Parathyroid adenoma (tissue), 2 donors: ENCODE data around the gene CCR5AS.

ENCODE experiments used
- H2AFZ ChIP-seq: fragments of 300-600 bp; sonication (generic); one replicate; pipeline ENCODE4 v1.7.0; 2017; ENCODE audit warnings: antibody characterized with exemption, mild to moderate bottlenecking
- H3K27ac ChIP-seq: fragments of 300-600 bp; sonication (generic); one replicate; pipeline ENCODE4 v1.7.0; 2017
- H3K27me3 ChIP-seq: fragments of 300-600 bp; sonication (generic); one replicate; pipeline ENCODE4 v1.7.0; 2017; ENCODE audit warnings: low read length; ENCODE audit not compliant: control insufficient read depth, insufficient read depth
- H3K36me3 ChIP-seq: fragments of 300-600 bp; sonication (generic); one replicate; pipeline ENCODE4 v1.7.0; 2017; ENCODE audit warnings: low read length; ENCODE audit not compliant: control insufficient read depth, insufficient read depth
- H3K4me1 ChIP-seq: fragments of 300-600 bp; sonication (generic); one replicate; pipeline ENCODE4 v1.7.0; 2017; ENCODE audit warnings: control low read depth
- H3K4me2 ChIP-seq: fragments of 300-600 bp; sonication (generic); one replicate; pipeline ENCODE4 v1.7.0; 2017; ENCODE audit warnings: low read length
- H3K4me3 ChIP-seq: fragments of 300-600 bp; sonication (generic); one replicate; pipeline ENCODE4 v1.7.0; 2017; ENCODE audit warnings: low read depth, low read length
- H3K79me2 ChIP-seq: fragments of 300-600 bp; sonication (generic); one replicate; pipeline ENCODE4 v1.7.0; 2017; ENCODE audit warnings: control low read depth
- H3K9ac ChIP-seq: fragments of 300-600 bp; sonication (generic); one replicate; pipeline ENCODE4 v1.7.0; 2017; ENCODE audit warnings: mild to moderate bottlenecking
- H3K9me3 ChIP-seq: fragments of 300-600 bp; sonication (generic); one replicate; pipeline ENCODE4 v1.7.0; 2017; ENCODE audit warnings: low read length; ENCODE audit not compliant: control insufficient read depth
- TF ChIP-seq, protein P1 (sequence below): fragments of 300-600 bp; sonication (generic); IDR thresholded peaks from one replicate; pipeline ENCODE4 v1.7.0; 2017; ENCODE audit warnings: antibody characterized with exemption, mild to moderate bottlenecking
- donor health status: primary hyperparathyroidism.

Gene CCR5AS

DNA sequence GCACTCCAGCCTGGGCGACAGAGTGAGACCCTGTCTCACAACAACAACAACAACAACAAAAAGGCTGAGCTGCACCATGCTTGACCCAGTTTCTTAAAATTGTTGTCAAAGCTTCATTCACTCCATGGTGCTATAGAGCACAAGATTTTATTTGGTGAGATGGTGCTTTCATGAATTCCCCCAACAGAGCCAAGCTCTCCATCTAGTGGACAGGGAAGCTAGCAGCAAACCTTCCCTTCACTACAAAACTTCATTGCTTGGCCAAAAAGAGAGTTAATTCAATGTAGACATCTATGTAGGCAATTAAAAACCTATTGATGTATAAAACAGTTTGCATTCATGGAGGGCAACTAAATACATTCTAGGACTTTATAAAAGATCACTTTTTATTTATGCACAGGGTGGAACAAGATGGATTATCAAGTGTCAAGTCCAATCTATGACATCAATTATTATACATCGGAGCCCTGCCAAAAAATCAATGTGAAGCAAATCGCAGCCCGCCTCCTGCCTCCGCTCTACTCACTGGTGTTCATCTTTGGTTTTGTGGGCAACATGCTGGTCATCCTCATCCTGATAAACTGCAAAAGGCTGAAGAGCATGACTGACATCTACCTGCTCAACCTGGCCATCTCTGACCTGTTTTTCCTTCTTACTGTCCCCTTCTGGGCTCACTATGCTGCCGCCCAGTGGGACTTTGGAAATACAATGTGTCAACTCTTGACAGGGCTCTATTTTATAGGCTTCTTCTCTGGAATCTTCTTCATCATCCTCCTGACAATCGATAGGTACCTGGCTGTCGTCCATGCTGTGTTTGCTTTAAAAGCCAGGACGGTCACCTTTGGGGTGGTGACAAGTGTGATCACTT lies 34.1 kb downstream of the CCR5AS start:
- TF ChIP-seq, protein P1, sequence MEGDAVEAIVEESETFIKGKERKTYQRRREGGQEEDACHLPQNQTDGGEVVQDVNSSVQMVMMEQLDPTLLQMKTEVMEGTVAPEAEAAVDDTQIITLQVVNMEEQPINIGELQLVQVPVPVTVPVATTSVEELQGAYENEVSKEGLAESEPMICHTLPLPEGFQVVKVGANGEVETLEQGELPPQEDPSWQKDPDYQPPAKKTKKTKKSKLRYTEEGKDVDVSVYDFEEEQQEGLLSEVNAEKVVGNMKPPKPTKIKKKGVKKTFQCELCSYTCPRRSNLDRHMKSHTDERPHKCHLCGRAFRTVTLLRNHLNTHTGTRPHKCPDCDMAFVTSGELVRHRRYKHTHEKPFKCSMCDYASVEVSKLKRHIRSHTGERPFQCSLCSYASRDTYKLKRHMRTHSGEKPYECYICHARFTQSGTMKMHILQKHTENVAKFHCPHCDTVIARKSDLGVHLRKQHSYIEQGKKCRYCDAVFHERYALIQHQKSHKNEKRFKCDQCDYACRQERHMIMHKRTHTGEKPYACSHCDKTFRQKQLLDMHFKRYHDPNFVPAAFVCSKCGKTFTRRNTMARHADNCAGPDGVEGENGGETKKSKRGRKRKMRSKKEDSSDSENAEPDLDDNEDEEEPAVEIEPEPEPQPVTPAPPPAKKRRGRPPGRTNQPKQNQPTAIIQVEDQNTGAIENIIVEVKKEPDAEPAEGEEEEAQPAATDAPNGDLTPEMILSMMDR, result no peak
- Histone ChIP-seq H3K4me3 (no peak overlapping the region), H3K36me3 (no peaks in the 10 kb centered on the region), H3K9ac (no peak overlapping the region), H3K9me3 (no peaks in the 10 kb centered on the region), H3K27me3 (no peaks in the 10 kb centered on the region), H3K4me1 (no peaks in the 10 kb centered on the region), H3K27ac (no peak overlapping the region), H2AFZ (no peak overlapping the region), H3K4me2 (no peak overlapping the region), H3K79me2 (no peaks in the 10 kb centered on the region)

DNA sequence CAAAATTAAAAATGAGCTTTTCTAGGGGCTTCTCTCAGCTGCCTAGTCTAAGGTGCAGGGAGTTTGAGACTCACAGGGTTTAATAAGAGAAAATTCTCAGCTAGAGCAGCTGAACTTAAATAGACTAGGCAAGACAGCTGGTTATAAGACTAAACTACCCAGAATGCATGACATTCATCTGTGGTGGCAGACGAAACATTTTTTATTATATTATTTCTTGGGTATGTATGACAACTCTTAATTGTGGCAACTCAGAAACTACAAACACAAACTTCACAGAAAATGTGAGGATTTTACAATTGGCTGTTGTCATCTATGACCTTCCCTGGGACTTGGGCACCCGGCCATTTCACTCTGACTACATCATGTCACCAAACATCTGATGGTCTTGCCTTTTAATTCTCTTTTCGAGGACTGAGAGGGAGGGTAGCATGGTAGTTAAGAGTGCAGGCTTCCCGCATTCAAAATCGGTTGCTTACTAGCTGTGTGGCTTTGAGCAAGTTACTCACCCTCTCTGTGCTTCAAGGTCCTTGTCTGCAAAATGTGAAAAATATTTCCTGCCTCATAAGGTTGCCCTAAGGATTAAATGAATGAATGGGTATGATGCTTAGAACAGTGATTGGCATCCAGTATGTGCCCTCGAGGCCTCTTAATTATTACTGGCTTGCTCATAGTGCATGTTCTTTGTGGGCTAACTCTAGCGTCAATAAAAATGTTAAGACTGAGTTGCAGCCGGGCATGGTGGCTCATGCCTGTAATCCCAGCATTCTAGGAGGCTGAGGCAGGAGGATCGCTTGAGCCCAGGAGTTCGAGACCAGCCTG lies 35.1 kb downstream of the CCR5AS start:
- H2AFZ ChIP-seq, result no peak overlapping the region
- H3K4me3 ChIP-seq, result no peak overlapping the region
- H3K79me2 ChIP-seq, result no peaks in the 10 kb centered on the region
- no peaks in the 10 kb centered on the region for H3K36me3 ChIP-seq
- H3K27ac ChIP-seq, result no peak overlapping the region
- H3K4me1 ChIP-seq, result no peaks in the 10 kb centered on the region
- no peak overlapping the region for H3K9ac ChIP-seq
- no peak overlapping the region for H3K4me2 ChIP-seq
- H3K9me3 ChIP-seq, result no peaks in the 10 kb centered on the region
- H3K27me3 ChIP-seq, result no peaks in the 10 kb centered on the region
- TF ChIP-seq, protein P1, result no peak

DNA sequence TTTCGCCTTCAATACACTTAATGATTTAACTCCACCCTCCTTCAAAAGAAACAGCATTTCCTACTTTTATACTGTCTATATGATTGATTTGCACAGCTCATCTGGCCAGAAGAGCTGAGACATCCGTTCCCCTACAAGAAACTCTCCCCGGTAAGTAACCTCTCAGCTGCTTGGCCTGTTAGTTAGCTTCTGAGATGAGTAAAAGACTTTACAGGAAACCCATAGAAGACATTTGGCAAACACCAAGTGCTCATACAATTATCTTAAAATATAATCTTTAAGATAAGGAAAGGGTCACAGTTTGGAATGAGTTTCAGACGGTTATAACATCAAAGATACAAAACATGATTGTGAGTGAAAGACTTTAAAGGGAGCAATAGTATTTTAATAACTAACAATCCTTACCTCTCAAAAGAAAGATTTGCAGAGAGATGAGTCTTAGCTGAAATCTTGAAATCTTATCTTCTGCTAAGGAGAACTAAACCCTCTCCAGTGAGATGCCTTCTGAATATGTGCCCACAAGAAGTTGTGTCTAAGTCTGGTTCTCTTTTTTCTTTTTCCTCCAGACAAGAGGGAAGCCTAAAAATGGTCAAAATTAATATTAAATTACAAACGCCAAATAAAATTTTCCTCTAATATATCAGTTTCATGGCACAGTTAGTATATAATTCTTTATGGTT lies 35.9 kb downstream of the CCR5AS start, which contains the start of gene CCR5:
CCR5 (plus strand) TSS at position 108 of the 680 bp plus-strand sequence. CDS start 1,957 bp downstream, outside the sequence.
- H3K27ac ChIP-seq, result no peak within 1 kb of the TSS
- no peaks in the 10 kb centered on the region for H3K79me2 ChIP-seq
- no peaks in the 10 kb centered on the region for H3K36me3 ChIP-seq
- no peaks in the 10 kb centered on the region for H3K27me3 ChIP-seq
- H3K9me3 ChIP-seq, result no peaks in the 10 kb centered on the region
- TF ChIP-seq, protein P1, result no peak
- no peak within 1 kb of the TSS for H3K4me2 ChIP-seq
- H2AFZ ChIP-seq, result no peak within 1 kb of the TSS
- H3K9ac ChIP-seq, result no peak within 1 kb of the TSS
- no peaks in the 10 kb centered on the region for H3K4me1 ChIP-seq
- no peak within 1 kb of the TSS for H3K4me3 ChIP-seq

DNA sequence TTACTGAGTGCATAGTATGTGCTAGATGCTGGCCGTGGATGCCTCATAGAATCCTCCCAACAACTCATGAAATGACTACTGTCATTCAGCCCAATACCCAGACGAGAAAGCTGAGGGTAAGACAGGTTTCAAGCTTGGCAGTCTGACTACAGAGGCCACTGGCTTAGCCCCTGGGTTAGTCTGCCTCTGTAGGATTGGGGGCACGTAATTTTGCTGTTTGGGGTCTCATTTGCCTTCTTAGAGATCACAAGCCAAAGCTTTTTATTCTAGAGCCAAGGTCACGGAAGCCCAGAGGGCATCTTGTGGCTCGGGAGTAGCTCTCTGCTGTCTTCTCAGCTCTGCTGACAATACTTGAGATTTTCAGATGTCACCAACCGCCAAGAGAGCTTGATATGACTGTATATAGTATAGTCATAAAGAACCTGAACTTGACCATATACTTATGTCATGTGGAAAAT lies 37.2 kb downstream of the CCR5AS start:
- Histone ChIP-seq H3K27ac (no peak overlapping the region), H3K4me1 (no peaks in the 10 kb centered on the region)

More for the DNA sequence above, 37.2 kb downstream of the CCR5AS start:
- H3K79me2 ChIP-seq, result no peaks in the 10 kb centered on the region
- H3K36me3 ChIP-seq, result no peaks in the 10 kb centered on the region
- TF ChIP-seq, protein P1, result no peak
- H3K4me2 ChIP-seq, result no peak overlapping the region
- H2AFZ ChIP-seq, result no peak overlapping the region
- no peaks in the 10 kb centered on the region for H3K9me3 ChIP-seq
- H3K4me3 ChIP-seq, result no peak overlapping the region
- H3K27me3 ChIP-seq, result no peaks in the 10 kb centered on the region
- H3K9ac ChIP-seq, result no peak overlapping the region
